Endothelial cell of umbilical vein (primary cell): Measurements from ENCODE around the gene PLA2G6.
A peak's percentile ranks its signal among the peaks of the same experiment; 100 is the strongest.

ENCODE experiments used
- CTCF ChIP-seq, 2 donors: IDR thresholded peaks; 1 replicate in 1 of 2; 2 replicates in 1 of 2; pipeline ENCODE4 v1.5.1; 2011; ENCODE audit warnings: low read length in 2 of 2, mild to moderate bottlenecking in 2 of 2, moderate library complexity in 2 of 2, control low read depth in 1 of 2, inconsistent platforms in 1 of 2, low read depth in 1 of 2; ENCODE audit not compliant: insufficient read depth in 1 of 2; ENCODE audit errors: extremely low read depth in 1 of 2
- EZH2 ChIP-seq: IDR thresholded peaks from 2 replicates; pipeline ENCODE4 v1.6.1; 2012; ENCODE audit warnings: borderline replicate concordance, low read depth, mild to moderate bottlenecking, moderate library complexity, low read length, inconsistent platforms; ENCODE audit not compliant: severe bottlenecking
- GATA2 ChIP-seq: IDR thresholded peaks from 2 replicates; pipeline ENCODE4 v1.7.0; 2011; ENCODE audit warnings: low read depth, mild to moderate bottlenecking, moderate library complexity, mixed read lengths, low read length; ENCODE audit not compliant: insufficient read length, insufficient read depth
- POLR2A ChIP-seq: IDR thresholded peaks from 2 replicates; pipeline ENCODE4 v1.6.1; 2012; ENCODE audit warnings: low read depth, mild to moderate bottlenecking, control low read depth, low read length
- POLR2AphosphoS5 ChIP-seq: IDR thresholded peaks from 2 replicates; pipeline ENCODE4 v1.6.1; 2012; ENCODE audit warnings: low read depth, mild to moderate bottlenecking, control low read depth, low read length, moderate library complexity; ENCODE audit not compliant: insufficient read depth

- TF ChIP-seq GATA2: peak; percentile 39
- TF ChIP-seq EZH2: no peak
- TF ChIP-seq CTCF (IDR thresholded peaks at IDR 0.05; ENCODE audit: extremely low read depth in 1 of 2, insufficient read depth in 1 of 2, low read depth in 1 of 2, low read length in 2 of 2): no peak
- peak; percentile 81 for TF ChIP-seq POLR2AphosphoS5
- TF ChIP-seq POLR2A: no peak
Measured at GRCh38 chr22:38176170-38176741, 5.4 kb downstream of the PLA2G6 start.
